Left hindlimb (tissue), 1 donor: ENCODE results near the gene FLNA.
"Not testable (repeated sequence)": the region's sequence is repeated elsewhere in the genome, so short reads cannot be mapped to it uniquely, and the experiment has no call there.

ENCODE experiments used
- DNase-seq: peaks from one replicate; pipeline ENCODE4 v3.0.0-alpha.2; 2018

FLNA gene, protein sequence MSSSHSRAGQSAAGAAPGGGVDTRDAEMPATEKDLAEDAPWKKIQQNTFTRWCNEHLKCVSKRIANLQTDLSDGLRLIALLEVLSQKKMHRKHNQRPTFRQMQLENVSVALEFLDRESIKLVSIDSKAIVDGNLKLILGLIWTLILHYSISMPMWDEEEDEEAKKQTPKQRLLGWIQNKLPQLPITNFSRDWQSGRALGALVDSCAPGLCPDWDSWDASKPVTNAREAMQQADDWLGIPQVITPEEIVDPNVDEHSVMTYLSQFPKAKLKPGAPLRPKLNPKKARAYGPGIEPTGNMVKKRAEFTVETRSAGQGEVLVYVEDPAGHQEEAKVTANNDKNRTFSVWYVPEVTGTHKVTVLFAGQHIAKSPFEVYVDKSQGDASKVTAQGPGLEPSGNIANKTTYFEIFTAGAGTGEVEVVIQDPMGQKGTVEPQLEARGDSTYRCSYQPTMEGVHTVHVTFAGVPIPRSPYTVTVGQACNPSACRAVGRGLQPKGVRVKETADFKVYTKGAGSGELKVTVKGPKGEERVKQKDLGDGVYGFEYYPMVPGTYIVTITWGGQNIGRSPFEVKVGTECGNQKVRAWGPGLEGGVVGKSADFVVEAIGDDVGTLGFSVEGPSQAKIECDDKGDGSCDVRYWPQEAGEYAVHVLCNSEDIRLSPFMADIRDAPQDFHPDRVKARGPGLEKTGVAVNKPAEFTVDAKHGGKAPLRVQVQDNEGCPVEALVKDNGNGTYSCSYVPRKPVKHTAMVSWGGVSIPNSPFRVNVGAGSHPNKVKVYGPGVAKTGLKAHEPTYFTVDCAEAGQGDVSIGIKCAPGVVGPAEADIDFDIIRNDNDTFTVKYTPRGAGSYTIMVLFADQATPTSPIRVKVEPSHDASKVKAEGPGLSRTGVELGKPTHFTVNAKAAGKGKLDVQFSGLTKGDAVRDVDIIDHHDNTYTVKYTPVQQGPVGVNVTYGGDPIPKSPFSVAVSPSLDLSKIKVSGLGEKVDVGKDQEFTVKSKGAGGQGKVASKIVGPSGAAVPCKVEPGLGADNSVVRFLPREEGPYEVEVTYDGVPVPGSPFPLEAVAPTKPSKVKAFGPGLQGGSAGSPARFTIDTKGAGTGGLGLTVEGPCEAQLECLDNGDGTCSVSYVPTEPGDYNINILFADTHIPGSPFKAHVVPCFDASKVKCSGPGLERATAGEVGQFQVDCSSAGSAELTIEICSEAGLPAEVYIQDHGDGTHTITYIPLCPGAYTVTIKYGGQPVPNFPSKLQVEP (N-terminal part only)

DNA sequence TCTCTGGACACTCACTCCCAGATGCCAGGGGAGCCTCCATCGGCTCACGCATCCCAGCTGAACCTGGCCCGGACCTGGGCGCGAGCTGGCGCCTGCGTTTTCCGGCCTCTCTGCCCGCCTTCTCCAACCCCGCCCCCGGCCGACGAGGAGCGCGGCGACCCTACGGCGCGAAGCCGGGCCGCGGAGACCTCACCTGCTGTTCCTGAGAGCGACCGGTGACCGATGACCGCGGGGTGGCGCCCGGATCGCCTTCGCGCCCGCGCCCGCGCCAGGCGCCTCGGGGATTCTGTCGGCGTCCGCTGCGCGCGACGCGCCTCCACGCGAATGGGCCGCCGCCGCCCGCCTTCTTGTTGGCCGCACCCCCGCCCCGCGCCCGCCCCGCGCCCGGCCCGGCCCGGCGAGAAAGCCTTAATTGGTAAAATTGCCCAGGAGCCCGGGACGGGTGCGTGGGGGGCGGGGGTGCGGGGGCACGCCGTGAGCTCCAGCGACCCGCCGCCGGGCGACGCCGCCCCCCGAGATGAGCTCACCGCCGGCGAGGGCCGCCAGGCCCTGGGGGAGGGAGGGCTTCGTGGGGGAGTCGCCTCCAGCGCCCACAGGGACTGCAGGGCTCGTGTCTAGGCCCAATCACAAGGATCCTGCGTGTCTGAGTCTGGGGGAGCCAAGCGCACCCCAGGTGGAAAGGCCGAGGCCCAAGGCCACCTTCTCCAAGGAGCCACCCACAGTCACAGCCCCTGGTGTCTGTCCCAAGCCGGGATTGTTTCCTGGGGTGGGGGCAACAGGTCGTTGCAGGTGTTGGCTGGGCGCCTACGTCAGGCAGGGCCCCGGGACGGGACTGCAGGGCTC lies at the start of gene FLNA:
Gene FLNA (minus strand): TSS at position 322 of the 843 bp plus-strand sequence. CDS start 3,389 bp downstream, outside the sequence.
- peak; percentile 51 for DNase-seq

DNA sequence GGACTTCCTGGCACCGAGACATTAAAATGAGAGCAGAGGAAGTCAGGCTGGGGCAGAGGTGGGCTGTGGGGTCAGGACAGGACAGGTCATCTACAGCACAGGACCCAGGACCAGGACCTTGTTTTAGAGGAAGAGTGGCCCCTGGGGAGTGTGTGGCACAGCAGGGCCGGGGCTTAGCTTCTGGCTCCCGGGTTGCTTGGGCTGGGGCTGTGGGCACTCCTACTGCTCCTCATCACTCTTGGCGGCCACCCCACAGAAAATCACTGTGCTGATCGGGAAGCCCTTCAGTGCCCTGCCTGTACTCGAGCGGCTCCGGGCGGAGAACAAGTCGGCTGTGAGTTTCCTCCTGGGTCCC lies 45.9 kb upstream of the FLNA start:
- DNase-seq = no peak

DNA sequence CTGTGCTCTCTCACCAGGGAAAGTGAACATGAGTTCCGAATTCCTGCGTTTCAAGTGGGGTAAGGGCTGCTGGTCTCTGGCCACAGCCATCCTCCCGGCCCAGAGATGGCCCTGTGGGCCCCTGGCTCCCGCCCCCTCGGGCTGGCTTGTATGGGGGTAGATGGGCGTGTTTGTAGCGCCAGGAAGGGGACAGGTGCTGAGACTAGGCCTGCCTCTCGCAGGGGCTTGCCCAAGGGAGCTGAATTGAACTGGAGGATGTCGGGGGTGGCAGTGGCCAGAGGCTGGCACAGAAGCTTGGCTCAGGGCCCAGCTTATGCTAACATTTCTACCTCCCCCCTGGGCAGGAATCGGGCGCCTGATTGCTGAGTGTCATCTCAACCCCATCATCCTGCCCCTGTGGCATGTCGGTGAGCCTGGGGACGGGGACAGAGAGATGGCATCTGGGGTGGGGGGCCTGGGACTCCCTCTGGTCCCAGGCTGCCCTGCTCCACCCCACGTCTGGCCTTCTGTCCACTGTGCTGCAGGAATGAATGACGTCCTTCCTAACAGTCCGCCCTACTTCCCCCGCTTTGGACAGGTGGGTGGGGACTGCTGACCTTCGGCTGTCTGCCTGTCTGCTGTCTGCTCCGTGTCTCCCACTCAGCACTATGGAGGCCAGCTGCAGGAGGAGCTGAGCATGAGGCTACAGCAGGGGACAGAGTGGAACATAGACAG lies 45.4 kb upstream of the FLNA start:
- DNase-seq = no peak

DNA sequence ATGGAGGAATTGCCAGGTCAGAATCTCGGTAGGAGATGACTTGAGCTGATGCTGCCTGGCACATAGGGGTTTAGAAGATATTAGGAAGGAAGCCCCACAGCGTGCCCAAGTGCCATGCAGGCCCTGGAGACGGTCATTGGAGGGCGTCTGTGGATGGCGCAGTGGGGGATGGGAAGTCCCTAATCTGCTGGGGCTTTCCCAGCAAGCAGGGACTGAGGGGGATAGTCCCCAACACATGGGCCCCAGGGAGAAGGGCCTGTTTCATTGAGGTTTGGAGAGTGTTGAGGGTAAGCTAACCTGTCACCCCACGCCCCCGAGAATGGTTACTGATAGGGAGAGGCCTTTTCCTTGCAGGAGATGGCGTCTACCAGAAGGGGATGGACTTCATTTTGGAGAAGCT lies 44.8 kb upstream of the FLNA start:
- DNase-seq = no peak

DNA sequence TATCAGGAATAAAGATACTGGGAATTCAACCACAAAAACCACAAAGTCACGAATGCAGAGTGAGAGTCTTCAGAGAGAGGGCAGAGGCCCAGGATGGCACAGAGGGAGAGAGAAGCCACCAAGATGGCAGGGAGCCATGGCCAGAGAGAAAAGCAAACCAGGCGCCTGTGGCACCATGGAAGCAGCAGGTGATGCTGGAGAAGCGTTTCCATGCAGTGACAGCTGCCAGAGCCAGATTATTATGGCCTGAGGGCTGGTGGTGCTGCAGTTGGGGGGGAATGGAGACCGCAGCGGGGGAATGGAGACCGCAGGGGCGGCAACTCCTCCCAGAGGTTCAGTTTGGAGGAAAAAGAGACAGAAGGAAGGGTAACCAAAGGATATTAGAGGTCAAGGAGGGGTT lies 42.7 kb upstream of the FLNA start:
- no peak for DNase-seq

DNA sequence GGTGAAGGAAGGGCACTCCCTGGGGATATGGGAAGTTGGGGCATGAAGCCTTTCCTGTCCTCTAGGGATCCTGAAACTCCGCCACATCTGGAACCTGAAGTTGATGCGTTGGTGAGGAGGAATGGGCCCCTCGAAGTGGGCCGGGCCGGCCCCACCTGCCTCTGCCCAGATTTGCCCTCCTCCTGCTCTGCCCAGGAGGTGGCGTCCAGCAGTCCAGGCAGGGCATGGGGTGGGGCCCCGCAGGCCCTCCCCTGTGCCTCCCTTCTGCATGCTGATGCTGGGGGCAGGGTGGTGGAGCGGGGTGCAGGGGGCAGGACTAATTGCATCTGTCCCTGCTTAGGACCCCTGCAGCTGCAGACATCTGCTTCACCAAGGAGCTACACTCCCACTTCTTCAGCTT lies 38.7 kb upstream of the FLNA start:
- DNase-seq = no peak

DNA sequence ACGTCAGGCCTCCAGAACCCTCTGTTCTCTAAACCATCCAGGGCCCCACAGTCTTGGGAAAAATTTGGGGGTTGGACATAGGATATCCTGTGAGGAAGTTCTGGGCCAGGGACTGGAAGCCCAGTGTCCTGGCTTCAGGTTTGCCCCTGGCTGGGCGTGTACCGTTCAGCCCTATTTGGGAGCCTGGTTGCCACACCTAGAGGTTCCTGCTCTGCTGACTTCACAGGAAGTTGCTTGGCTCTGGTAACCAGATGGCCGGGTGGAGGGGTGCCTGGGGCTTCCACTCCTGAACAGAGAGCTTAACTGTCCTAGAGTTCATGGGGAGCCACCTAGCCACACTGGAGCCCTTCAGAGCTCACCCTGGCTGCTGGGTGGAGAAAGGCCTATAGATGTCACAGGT lies 38.0 kb upstream of the FLNA start:
- DNase-seq = no peak

DNA sequence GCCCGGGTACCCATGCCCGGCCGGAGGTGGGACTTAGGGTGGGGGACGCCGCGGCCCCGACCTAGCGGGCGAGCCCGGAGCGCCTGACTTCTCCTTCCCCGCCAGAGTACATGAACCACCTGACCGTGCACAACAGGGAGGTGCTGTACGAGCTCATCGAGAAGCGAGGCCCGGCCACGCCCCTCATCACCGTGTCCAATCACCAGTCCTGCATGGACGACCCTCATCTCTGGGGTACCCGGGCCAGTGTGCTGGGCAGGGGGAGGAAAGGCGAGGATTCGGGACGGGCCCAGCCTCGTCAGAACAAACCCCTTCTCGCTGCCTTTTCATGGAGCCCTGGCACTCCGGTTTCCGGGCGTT lies 37.5 kb upstream of the FLNA start:
- peak; percentile 64 for DNase-seq

DNA sequence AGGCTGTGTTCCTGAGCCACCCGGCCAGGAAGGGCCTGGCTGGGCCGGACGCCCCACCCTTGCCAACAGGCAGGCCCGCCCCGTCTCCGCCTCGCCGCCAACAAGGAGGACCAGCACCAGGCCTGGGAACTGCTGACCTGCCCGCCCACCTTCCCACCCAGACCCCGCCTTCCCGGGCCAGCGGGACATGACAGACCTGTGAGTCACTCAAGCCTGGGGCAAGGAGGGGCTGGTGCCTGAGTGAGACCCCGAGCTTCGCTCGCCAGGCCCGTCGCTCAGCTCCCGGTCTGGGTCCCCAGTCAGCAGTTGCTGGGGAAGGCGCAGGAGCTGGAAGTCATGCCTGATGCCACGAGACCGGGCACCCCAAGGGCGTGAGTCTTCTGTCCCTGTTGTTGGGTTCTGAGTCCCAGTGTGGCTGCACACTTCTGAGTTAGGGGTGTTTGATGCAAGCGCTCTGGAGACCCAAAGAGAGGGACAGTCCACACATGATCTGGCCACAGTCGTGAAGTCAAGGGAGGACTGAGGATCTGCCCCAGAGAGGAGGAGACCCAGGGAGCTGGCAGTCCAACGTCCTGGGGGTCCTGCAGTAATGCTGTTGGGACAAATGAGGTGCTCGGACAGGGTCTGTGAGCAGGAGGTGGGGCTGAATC lies 34.9 kb upstream of the FLNA start, which contains the start of gene DNASE1L1:
Gene DNASE1L1 (minus strand): TSS at position 33 of the 650 bp plus-strand sequence. CDS start 3,686 bp downstream, outside the sequence.
- peak; percentile 82 for DNase-seq

DNA sequence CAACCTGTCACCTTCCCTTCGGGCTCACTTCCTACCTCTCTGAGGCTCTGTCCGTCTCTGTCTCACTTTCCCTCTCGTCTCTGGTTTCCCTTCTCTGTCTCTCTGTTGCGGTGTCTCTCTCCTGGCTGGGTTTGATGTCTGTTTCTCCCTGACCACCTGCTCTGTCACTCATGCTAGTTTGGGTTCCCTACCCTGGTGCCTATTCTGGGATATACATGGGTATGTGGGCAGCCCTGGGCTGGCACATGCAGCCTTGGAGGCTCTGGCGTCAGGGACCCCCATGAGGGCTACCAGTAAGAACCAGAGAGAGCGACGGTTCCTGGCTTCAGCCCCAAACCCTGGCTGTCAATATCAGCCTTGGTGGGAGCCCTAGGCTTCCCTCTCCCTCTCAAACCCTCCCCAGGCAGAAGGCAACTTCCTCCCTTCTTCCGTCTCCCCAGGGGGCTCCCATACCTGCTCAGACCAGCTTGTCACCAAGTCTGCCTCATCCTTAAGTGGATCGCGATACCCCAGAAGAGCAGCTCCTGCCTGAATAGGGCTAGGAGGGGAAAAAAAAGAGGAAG lies 34.3 kb upstream of the FLNA start:
- no peak for DNase-seq

DNA sequence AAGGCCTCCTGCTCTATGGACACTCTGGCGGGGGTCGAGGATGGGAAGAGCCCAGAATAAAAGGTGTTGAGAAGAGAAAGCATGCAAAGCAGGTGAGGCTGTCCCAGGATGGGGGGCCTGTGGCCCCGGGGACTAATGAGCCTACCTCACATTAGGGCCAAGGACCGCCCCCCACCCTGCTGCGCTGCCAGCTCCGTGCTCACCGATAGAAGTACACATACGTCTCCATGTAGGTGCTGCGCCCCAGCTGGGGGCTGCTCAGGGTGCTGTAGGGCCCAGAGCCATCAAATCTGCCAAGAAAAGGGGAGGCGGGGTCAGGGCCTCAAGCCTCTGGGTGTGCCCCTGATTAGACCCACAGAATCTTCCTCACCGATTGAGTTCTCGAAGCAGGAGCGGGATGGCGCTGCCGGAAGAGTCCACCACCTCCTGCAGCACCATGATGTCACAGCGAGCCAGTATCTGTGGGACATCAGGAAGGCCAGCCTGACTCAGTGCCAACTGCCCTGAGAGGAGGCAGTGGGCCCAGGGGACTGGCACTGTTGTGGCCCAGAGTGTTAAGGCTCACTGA lies 30.3 kb upstream of the FLNA start:
- no peak for DNase-seq

DNA sequence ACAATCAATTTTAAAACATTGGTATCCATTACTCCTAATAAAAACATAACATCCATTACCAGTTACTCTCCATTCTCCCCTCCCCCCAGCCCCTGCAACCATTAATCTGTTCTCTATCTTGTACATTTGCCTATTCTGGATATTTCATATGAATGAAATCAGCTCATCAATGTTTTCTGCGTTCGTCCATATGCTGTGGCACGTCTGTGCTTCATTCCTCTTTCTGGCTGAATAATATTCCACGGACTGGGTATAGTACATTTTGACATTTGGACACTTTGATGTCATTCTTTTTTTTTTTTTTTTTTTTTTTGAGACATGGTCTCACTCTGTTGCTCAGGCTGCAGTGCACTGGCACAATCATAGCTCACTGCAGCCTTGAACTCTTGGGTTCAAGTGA lies 29.4 kb upstream of the FLNA start:
- no peak for DNase-seq

DNA sequence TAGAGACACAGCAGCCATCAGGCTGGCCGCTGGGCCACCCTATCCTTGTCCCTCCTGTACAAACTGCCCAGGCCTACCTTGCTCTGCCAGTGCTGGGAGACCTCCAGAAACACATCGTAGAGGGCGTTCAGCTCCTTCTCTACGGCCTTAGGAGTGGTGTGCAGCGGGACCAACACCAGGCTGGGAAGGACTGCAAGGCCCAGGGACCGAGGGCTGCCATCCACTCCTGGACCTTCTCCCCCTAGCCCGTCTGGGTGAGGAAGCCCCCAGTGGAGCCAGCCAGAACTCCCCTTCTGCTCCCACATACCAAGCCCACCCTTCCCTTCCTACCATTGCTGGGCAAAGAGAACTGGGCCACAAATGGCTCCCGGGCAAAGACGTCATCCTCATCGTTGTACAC lies 28.8 kb upstream of the FLNA start:
- DNase-seq = no peak

DNA sequence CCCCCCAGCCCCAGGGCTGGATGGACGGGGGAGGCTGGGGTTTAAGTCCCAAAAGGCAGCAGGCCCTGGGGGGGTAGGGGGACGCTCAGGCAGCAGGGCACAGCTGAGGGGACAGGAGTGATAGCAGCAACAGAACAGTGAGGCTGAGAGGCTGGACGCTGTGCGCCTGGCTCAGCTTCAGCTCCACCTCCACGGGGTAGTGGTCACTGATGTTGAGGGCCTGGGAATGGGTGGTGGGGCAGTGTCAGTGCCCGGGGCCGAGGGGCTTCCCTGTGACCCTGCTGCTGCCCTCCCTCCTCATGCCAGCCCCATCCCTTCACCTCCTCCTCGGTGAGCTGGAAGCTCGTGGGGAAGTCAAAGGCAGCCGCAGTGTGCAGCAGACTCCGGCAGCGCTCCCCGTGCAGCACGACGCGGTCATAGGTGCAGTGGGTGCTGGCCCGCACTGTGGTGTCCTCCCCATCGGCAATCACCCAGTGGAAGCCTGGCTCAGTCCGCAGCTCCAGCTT lies 28.2 kb upstream of the FLNA start:
- peak; percentile 19 for DNase-seq

DNA sequence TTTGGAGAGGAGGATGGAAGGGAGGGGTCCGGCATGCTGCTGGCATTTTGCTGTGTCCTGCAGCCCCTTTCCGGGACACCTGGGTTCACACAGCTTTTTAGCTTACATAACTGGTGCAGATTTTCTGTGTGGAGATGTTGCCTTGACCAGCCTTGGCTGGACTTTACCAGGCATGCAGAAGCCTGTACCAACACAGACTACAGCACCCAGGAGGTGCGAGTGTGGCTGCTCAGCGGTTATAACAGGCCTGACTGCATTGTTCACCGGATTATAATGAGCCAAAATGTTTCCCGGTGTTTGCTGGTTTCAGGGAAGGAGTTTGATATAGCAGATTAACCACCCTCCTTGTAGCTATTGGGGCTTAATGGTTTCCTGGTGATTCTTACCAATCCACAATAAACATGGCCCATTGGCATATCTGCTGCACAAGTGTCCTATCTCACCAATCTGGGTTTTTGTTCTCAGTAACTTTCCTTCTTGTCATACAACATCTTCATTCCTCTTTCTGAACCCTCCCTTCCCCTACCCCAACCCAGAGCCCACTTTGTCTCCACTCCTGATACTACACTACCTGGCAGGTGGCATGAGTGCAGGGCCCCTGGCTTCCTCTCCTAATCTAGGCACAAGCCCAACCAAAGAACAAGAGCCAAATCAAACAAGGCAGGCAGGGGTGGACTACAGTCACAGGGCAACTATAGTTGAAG lies 27.6 kb upstream of the FLNA start:
- peak; percentile 20 for DNase-seq

DNA sequence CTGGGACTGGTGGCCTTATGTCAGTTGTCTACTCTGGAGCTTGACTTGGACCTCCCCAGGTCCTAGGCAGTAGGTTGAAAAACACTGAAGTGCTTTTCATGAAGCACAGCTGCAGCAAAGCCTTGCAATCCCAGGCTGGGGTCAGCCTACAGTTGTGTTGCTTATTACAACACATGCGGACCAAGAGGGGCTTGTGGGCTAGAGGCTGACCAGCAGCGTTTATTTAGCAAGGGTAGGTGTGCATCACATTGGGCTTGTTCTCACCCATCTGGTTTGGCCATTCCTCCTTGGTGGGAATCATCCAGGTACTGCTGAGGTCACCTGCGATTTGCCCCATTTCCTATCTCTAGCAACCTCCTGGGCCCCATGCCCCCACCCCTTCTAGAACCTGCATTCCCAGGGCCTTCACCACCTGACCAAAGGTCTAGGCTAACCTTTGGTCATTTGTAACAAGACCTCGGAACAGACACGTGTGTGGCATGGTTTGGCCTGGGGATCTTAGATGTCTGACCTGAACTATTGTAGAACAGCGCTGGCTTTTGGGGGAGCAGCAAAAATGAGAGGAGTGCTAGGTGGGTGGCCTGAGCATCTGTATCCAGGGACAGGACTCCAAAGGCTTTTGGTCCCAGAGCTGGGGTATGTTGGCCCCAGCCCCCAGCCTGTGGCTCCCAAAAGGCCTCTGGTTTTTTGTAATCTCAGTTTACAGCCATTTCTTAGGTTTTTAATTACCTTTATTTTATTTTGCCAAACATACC lies 26.8 kb upstream of the FLNA start:
- DNase-seq = peak; percentile 29

DNA sequence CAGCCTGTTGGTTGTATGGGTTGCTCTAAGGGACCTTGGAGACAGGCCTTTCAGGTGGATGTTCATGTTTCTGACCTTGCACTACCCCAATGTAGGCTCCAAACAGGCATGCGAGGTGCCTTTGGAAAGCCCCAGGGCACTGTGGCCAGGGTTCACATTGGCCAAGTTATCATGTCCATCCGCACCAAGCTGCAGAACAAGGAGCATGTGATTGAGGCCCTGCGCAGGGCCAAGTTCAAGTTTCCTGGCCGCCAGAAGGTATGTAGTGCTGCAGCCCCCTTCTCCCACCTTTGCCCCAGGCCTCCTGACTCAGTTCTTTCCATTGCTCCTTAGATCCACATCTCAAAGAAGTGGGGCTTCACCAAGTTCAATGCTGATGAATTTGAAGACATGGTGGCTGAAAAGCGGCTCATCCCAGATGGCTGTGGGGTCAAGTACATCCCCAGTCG lies 26.0 kb upstream of the FLNA start:
- DNase-seq = not testable (repeated sequence)

DNA sequence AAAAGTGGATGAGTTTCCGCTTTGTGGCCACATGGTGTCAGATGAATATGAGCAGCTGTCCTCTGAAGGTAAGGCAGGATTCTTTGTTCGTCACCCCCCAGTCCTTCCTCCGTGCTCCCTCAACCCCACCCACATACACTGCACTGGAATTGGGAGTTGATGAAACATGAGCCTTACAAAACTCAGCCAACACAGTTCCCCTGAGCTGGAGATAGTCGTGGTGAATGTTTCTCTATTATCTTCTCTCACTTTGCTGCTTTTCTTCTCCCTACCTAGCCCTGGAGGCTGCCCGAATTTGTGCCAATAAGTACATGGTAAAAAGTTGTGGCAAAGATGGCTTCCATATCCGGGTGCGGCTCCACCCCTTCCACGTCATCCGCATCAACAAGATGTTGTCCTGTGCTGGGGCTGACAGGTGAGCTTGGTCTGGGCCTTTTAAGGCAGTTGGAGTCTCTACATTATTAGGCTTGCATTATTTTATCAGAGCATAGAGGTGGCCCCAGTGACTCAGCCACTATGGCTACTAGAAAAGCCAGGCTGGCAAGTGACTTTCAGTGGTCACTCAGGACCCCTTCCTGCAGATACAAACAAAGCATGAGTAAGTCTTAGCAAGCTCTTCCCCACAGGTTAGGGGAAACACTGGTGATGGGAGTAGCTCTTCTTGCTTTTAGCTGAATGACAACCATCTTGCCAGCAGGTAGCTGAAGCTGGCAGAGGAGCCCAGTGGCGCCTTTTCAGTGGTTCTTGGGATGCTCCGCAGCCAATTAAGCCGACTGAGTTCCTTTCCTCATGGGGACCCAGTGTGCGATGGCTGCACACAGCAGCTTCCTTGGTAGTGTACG lies 25.3 kb upstream of the FLNA start:
- DNase-seq = no peak
